BLaER1 treated with 17β-estradiol and CSF1 and Interleukin-3, amounts not matched to agents 10 nM and 100 nM (cell line): ENCODE results near the gene SCIN.

Source experiments
- H3K27ac ChIP-seq, 11 experiments: shearing (Covaris generic); formaldehyde crosslinking; 2 replicates each; pipeline ENCODE4 v1.8.1; 2022
- H3K27me3 ChIP-seq, 11 experiments: shearing (Covaris generic); formaldehyde crosslinking; 2 replicates each; pipeline ENCODE4 v1.8.1; 2022
- H3K36me3 ChIP-seq, 11 experiments: shearing (Covaris generic); formaldehyde crosslinking; 2 replicates each; pipeline ENCODE4 v1.8.1; 2022
- H3K4me1 ChIP-seq, 10 experiments: shearing (Covaris generic); formaldehyde crosslinking; 2 replicates each; pipeline ENCODE4 v1.8.1; 2022
- H3K4me2 ChIP-seq, 11 experiments: shearing (Covaris generic); formaldehyde crosslinking; 2 replicates each; pipeline ENCODE4 v1.8.1; 2022
- H3K4me3 ChIP-seq, 10 experiments: shearing (Covaris generic); formaldehyde crosslinking; 2 replicates each; pipeline ENCODE4 v1.8.1; 2022
- H3K9ac ChIP-seq, 11 experiments: shearing (Covaris generic); formaldehyde crosslinking; 2 replicates each; pipeline ENCODE4 v1.8.1; 2022
- H3K9me3 ChIP-seq, 11 experiments: shearing (Covaris generic); formaldehyde crosslinking; replicated peaks in 1 of 11; 2 replicates each; pipeline ENCODE4 v1.8.1; 2022
- H4K20me1 ChIP-seq, 11 experiments: shearing (Covaris generic); formaldehyde crosslinking; 2 replicates each; pipeline ENCODE4 v1.8.1; 2022
- Cebpa-rat ChIP-seq, 11 experiments: shearing (Covaris generic); IDR thresholded peaks; 2 replicates each; pipeline ENCODE4 v1.8.1; 2022

SCIN gene

GRCh38 chr7:12557282-12557681 lies 13.2 kb upstream of the SCIN start:
- H3K27me3 ChIP-seq: no peaks in the 10 kb centered on the region
- H3K4me3 ChIP-seq: no peak overlapping the region
- H3K4me2 ChIP-seq: no peak overlapping the region
- no peaks in the 10 kb centered on the region for H3K36me3 ChIP-seq
- no peak for TF ChIP-seq Cebpa-rat (IDR thresholded peaks at IDR 0.05)
- H3K4me1 ChIP-seq: peaks cover 0 to 20% (median 0%) of the 10 kb centered on the region in 10 experiments; a peak in 7 of 20 replicates
- peaks cover 11 to 34% (median 16%) of the 10 kb centered on the region in 11 experiments; a peak in 21 of 22 replicates for H3K9me3 ChIP-seq
- 0 out of 22 replicates have a peak overlapping the region, but pooled peaks of 1 of the 11 experiments have one; percentile 9 for H3K27ac ChIP-seq
- H3K9ac ChIP-seq: no peak overlapping the region
- H4K20me1 ChIP-seq: no peaks in the 10 kb centered on the region

GRCh38 chr7:12564996-12565764 lies 5.3 kb upstream of the SCIN start:
- no peaks in the 10 kb centered on the region for H3K36me3 ChIP-seq
- H3K4me1 ChIP-seq: peaks cover 0 to 4% (median 0%) of the 10 kb centered on the region in 10 experiments; a peak in 1 of 20 replicates
- TF ChIP-seq Cebpa-rat (IDR thresholded peaks at IDR 0.05): no peak
- no peak overlapping the region for H3K9ac ChIP-seq
- no peaks in the 10 kb centered on the region for H4K20me1 ChIP-seq
- H3K27ac ChIP-seq: no peak overlapping the region
- no peak overlapping the region for H3K4me2 ChIP-seq
- H3K9me3 ChIP-seq: peaks cover 0 to 2% (median under 1%) of the 10 kb centered on the region in 11 experiments; a peak in 5 of 22 replicates
- no peaks in the 10 kb centered on the region for H3K27me3 ChIP-seq
- H3K4me3 ChIP-seq: no peak overlapping the region

GRCh38 chr7:12565873-12566272 lies 4.6 kb upstream of the SCIN start:
- peaks cover 0 to 4% (median 0%) of the 10 kb centered on the region in 10 experiments; a peak in 1 of 20 replicates for H3K4me1 ChIP-seq
- H3K36me3 ChIP-seq: no peaks in the 10 kb centered on the region
- peaks cover 6 to 9% (median 8%) of the 10 kb centered on the region in 11 experiments; a peak in 20 of 22 replicates for H3K9me3 ChIP-seq
- no peak for TF ChIP-seq Cebpa-rat (IDR thresholded peaks at IDR 0.05)
- no peak overlapping the region for H3K4me3 ChIP-seq
- no peaks in the 10 kb centered on the region for H3K27me3 ChIP-seq
- no peak overlapping the region for H3K27ac ChIP-seq
- H4K20me1 ChIP-seq: no peaks in the 10 kb centered on the region
- H3K9ac ChIP-seq: no peak overlapping the region
- H3K4me2 ChIP-seq: no peak overlapping the region

- no peaks in the 10 kb centered on the region for H4K20me1 ChIP-seq
- peaks cover 9 to 16% (median 11%) of the 10 kb centered on the region in 11 experiments; a peak in 20 of 22 replicates for H3K9me3 ChIP-seq
- H3K36me3 ChIP-seq: no peaks in the 10 kb centered on the region
- H3K27me3 ChIP-seq: no peaks in the 10 kb centered on the region
- H3K9ac ChIP-seq: no peak overlapping the region
- no peak overlapping the region for H3K27ac ChIP-seq
- H3K4me3 ChIP-seq: no peak overlapping the region
- peaks cover 0 to 4% (median 0%) of the 10 kb centered on the region in 10 experiments; a peak in 1 of 20 replicates for H3K4me1 ChIP-seq
- TF ChIP-seq Cebpa-rat (IDR thresholded peaks at IDR 0.05): no peak
- H3K4me2 ChIP-seq: no peak overlapping the region
Measured at GRCh38 chr7:12567015-12567414, 3.5 kb upstream of the SCIN start.

GRCh38 chr7:12569673-12570072 lies 847 bp upstream of the SCIN start:
- Histone ChIP-seq H4K20me1 (no peaks in the 10 kb centered on the region), H3K9ac (no peak overlapping the region), H3K27ac (no peak overlapping the region), H3K4me3 (no peak overlapping the region), H3K4me1 (peaks cover 0 to 12% (median 0%) of the 10 kb centered on the region in 10 experiments; a peak in 6 of 20 replicates), H3K9me3 (peaks cover 9 to 16% (median 11%) of the 10 kb centered on the region in 11 experiments; a peak in 20 of 22 replicates), H3K4me2 (no peak overlapping the region), H3K27me3 (no peaks in the 10 kb centered on the region), H3K36me3 (no peaks in the 10 kb centered on the region)
- TF ChIP-seq Cebpa-rat (IDR thresholded peaks at IDR 0.05): no peak

GRCh38 chr7:12570168-12570533 lies 369 bp upstream of the SCIN start:
- Histone ChIP-seq H3K27ac (no peak overlapping the region), H3K36me3 (no peaks in the 10 kb centered on the region), H3K4me2 (no peak overlapping the region), H4K20me1 (no peaks in the 10 kb centered on the region), H3K9me3 (peaks cover 9 to 16% (median 11%) of the 10 kb centered on the region in 11 experiments; a peak in 20 of 22 replicates), H3K4me3 (no peak overlapping the region), H3K4me1 (peaks cover 0 to 12% (median 0%) of the 10 kb centered on the region in 10 experiments; a peak in 6 of 20 replicates), H3K9ac (no peak overlapping the region), H3K27me3 (no peaks in the 10 kb centered on the region)
- no peak for TF ChIP-seq Cebpa-rat (IDR thresholded peaks at IDR 0.05)

- peaks cover 9 to 16% (median 11%) of the 10 kb centered on the region in 11 experiments; a peak in 20 of 22 replicates for H3K9me3 ChIP-seq
- no peaks in the 10 kb centered on the region for H4K20me1 ChIP-seq
- H3K27ac ChIP-seq: no peak overlapping the region
- H3K36me3 ChIP-seq: no peaks in the 10 kb centered on the region
- no peak overlapping the region for H3K4me3 ChIP-seq
- H3K9ac ChIP-seq: no peak overlapping the region
- H3K27me3 ChIP-seq: no peaks in the 10 kb centered on the region
- no peak overlapping the region for H3K4me2 ChIP-seq
- peaks cover 0 to 12% (median 0%) of the 10 kb centered on the region in 10 experiments; a peak in 6 of 20 replicates for H3K4me1 ChIP-seq
- no peak for TF ChIP-seq Cebpa-rat (IDR thresholded peaks at IDR 0.05)
Measured at GRCh38 chr7:12571691-12572090, 1.2 kb downstream of the SCIN start.

GRCh38 chr7:12572941-12573575 lies 2.5 kb downstream of the SCIN start:
- H3K27me3 ChIP-seq: no peaks in the 10 kb centered on the region
- peaks cover 0 to 12% (median 0%) of the 10 kb centered on the region in 10 experiments; a peak in 6 of 20 replicates for H3K4me1 ChIP-seq
- H3K4me2 ChIP-seq: peak overlapping the region in 3 of 11 experiments; percentile 42 to 64 (median 55); a peak in 6 of 22 replicates
- no peaks in the 10 kb centered on the region for H4K20me1 ChIP-seq
- no peak for TF ChIP-seq Cebpa-rat (IDR thresholded peaks at IDR 0.05)
- peaks cover 9 to 16% (median 11%) of the 10 kb centered on the region in 11 experiments; a peak in 20 of 22 replicates for H3K9me3 ChIP-seq
- no peak overlapping the region; a peak in 1 of 22 replicates for H3K9ac ChIP-seq
- no peak overlapping the region for H3K4me3 ChIP-seq
- peak overlapping the region in 1 of 11 experiments; percentile 28; a peak in 1 of 22 replicates for H3K27ac ChIP-seq
- no peaks in the 10 kb centered on the region for H3K36me3 ChIP-seq

GRCh38 chr7:12573885-12574284 lies 3.4 kb downstream of the SCIN start:
- H3K9ac ChIP-seq: no peak overlapping the region
- H3K27ac ChIP-seq: no peak overlapping the region
- no peaks in the 10 kb centered on the region for H4K20me1 ChIP-seq
- H3K4me3 ChIP-seq: no peak overlapping the region
- H3K4me2 ChIP-seq: no peak overlapping the region
- H3K36me3 ChIP-seq: no peaks in the 10 kb centered on the region
- H3K4me1 ChIP-seq: peaks cover 0 to 12% (median 0%) of the 10 kb centered on the region in 10 experiments; a peak in 6 of 20 replicates
- no peaks in the 10 kb centered on the region for H3K27me3 ChIP-seq
- H3K9me3 ChIP-seq: peaks cover 9 to 16% (median 11%) of the 10 kb centered on the region in 11 experiments; a peak in 20 of 22 replicates
- no peak for TF ChIP-seq Cebpa-rat (IDR thresholded peaks at IDR 0.05)
